Measurements from ENCODE around the gene MAEA.

The MAEA gene

GRCh38 chr4:1245481-1246051, 44.1 kb upstream of the MAEA start:
- Histone ChIP-seq H3K9me3 (ENCODE audit: control insufficient read depth, insufficient read depth, low read depth, low read length) (peaks cover 7% of the 10 kb centered on the region), H3K9ac (ENCODE audit: low read length) (no peak overlapping the region), H3K4me3 (ENCODE audit: low read depth, low read length) (no peak overlapping the region), H3K27me3 (ENCODE audit: control insufficient read depth, insufficient read depth, low read length) (no peaks in the 10 kb centered on the region), H3K36me3 (ENCODE audit: control insufficient read depth, insufficient read depth, low read length) (peaks cover 17% of the 10 kb centered on the region), H3K4me1 (ENCODE audit: control insufficient read depth, insufficient read depth, low read length) (peaks cover 15% of the 10 kb centered on the region), H3K27ac (ENCODE audit: low read depth, low read length) (no peak overlapping the region)

DNA sequence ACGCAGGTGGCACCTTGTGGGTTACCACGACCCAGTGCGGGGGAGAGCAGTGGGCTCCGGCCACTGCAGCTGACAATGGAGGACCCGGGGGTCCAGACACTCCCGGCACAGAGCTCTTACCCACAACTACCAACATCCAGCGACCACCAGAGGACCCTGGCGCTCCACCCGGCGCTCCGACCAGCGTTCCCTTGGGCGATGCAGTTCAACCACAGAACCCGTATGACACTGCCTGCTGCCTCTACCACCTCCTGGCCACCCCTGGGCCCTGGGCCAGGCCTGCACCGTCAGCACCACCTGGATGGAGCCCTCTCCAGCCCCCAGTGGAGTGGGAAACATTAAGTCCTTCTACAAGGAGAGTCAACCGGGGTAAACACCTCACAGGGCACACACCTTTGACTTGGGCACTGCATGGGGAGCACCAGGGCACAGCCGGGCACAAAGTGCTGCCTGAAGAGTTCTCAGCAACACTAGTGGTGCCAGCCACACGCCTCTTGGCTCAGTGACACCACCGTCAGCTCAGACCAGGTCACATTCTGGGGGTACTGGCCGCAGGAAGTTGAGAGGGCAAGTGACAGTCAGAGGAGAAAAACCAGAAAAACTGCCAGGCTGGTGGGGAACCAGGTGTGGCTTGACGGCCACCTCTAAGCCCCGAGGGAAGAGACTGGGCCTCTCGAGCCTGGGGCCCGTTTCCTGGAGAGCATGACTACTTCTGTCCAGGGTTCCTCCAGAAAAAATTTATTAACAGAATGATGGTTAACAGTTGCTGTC, 43.4 kb upstream of the MAEA start:
- Histone ChIP-seq H3K4me3 (ENCODE audit: low read depth, low read length) (peak overlapping the region; percentile 87; the same call in 1 of the 2 replicates), H3K4me1 (ENCODE audit: control insufficient read depth, insufficient read depth, low read length) (peaks cover 15% of the 10 kb centered on the region), H3K27ac (ENCODE audit: low read depth, low read length) (no peak overlapping the region), H3K36me3 (ENCODE audit: control insufficient read depth, insufficient read depth, low read length) (peaks cover 17% of the 10 kb centered on the region), H3K9ac (ENCODE audit: low read length) (no peak overlapping the region), H3K9me3 (ENCODE audit: control insufficient read depth, insufficient read depth, low read depth, low read length) (peaks cover 14% of the 10 kb centered on the region), H3K27me3 (ENCODE audit: control insufficient read depth, insufficient read depth, low read length) (no peaks in the 10 kb centered on the region)

DNA sequence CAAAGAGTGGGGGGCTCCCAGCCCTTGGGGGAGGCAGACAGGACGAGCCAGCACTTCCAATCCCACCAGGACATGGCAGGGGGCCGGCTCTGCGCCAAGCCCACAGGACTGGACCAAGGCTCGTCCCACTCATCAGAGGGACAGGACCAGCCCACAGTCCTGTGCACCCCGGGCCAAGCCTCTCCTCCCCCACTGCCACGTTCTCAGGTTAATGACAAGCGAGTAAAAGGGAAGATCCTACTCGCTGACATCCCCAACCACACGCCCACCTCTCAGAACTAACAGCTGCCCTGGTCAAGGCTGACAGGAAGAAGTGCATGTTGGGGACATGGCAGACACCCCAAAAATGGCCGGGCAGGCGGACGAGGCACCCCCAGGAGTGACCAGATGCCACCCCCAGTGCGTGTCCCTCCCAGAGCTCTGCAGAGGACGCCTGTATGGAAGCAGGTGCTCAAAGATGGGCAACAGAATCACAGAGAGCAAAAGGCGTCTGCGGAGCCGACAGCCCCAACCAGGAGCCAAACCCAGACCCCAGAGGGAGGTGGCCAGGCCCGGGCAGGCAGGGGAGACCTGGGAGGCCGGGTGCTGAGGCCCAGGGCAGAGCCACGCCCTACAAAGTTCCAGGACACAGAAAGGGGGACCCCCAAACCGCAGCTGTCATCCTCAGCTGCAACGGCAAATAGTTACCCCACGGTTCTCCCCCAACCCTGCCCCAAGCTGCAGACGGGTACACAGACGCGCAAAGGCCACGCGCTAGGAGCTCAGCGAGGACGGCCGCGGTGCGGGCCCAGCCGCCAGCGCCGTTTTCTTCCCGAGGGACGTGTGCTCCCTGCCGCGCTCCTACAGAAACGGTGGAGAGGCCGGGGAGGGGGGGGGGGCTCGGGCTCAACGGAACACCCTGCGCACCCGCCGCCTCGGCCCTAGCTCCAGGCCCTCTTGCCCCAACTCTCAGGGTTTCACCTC, 42.5 kb upstream of the MAEA start:
- Histone ChIP-seq H3K9me3 (ENCODE audit: control insufficient read depth, insufficient read depth, low read depth, low read length) (peaks cover 22% of the 10 kb centered on the region), H3K4me1 (ENCODE audit: control insufficient read depth, insufficient read depth, low read length) (peaks cover 15% of the 10 kb centered on the region), H3K4me3 (ENCODE audit: low read depth, low read length) (peak overlapping the region; percentile 87), H3K27me3 (ENCODE audit: control insufficient read depth, insufficient read depth, low read length) (no peaks in the 10 kb centered on the region), H3K27ac (ENCODE audit: low read depth, low read length) (peak overlapping the region; percentile 98), H3K9ac (ENCODE audit: low read length) (peak overlapping the region; percentile 95), H3K36me3 (ENCODE audit: control insufficient read depth, insufficient read depth, low read length) (peaks cover 16% of the 10 kb centered on the region)

DNA sequence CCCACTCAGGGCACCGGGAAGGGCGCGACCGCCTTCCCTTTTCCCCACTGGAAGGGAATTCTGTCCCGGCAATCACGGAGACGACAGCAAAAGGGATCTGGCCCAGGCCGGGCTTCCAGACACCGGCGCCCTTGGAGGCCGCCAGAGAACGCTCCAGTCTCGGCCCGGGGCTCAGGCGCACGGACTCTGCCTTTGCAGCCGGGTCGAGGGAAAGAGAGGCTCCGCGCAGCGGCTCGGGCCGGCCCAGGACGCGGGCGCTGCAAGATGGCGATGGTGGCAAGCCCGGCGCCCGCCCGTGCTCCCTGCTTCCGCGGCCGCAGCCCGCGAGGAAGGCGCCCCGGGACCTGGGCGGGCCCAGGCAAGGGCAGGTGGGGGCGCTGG, 41.8 kb upstream of the MAEA start:
- Histone ChIP-seq H3K36me3 (ENCODE audit: control insufficient read depth, insufficient read depth, low read length) (peaks cover 16% of the 10 kb centered on the region), H3K9me3 (ENCODE audit: control insufficient read depth, insufficient read depth, low read depth, low read length) (peaks cover 29% of the 10 kb centered on the region), H3K27ac (ENCODE audit: low read depth, low read length) (peak overlapping the region; percentile 98), H3K4me3 (ENCODE audit: low read depth, low read length) (peak overlapping the region; percentile 87), H3K9ac (ENCODE audit: low read length) (peak overlapping the region; percentile 95), H3K27me3 (ENCODE audit: control insufficient read depth, insufficient read depth, low read length) (no peaks in the 10 kb centered on the region), H3K4me1 (ENCODE audit: control insufficient read depth, insufficient read depth, low read length) (peaks cover 15% of the 10 kb centered on the region)

DNA sequence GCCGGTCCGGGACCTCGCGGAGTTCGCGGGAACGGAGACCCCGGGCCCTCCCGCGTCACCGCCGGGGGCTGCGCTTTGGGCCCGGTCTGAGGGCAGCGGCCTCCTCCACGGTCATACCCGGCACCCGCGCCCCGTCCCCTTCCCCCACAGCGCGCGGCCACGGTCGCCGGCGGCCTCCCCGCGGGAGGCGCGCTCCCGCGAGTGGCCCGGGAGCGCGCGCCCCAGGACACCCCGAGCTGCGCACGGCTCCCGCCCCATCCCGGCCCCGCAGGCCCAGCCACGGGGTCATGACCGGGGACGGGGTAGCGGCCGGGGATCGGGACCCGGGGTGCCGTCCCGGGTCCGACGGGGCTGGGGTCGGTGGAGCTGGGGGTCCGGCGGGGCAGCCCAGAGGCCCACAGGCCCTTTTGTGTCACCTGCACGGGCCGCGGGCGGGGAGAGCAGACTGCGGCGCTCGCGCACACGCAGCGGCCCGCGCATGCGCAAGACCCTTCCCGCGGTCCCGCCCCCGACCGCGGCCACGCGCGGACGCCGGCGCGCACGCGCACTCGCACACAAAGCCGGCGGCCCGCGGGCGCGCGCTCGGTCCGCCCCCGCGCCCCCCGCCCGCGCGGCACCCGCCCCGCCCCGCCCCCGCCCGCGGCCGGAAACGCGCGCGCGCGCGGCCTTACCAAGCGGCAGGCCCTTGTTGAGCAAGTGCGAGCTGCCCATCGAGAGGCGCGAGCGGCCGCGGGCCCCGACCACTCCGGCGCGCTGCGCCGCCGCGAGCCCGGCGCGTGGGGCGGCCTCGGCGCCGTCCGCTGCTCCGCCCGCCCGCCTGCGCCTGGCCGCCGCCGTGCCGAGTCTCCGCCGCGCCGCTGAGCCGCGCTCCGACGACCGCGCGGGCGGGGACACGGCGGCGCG, 41.2 kb upstream of the MAEA start, which contains the start of gene CTBP1:
CTBP1 (minus strand) TSS at position 886 of the 903 bp plus-strand sequence. CDS start 7,799 bp downstream, outside the sequence.
- H3K9ac ChIP-seq (ENCODE audit: low read length): peak within 1 kb of the TSS; percentile 95
- H3K27ac ChIP-seq (ENCODE audit: low read depth, low read length): peak within 1 kb of the TSS; percentile 98
- H3K4me1 ChIP-seq (ENCODE audit: control insufficient read depth, insufficient read depth, low read length): peaks cover 15% of the 10 kb centered on the region
- H3K4me3 ChIP-seq (ENCODE audit: low read depth, low read length): peak within 1 kb of the TSS; percentile 87
- peaks cover 19% of the 10 kb centered on the region for H3K36me3 ChIP-seq (ENCODE audit: control insufficient read depth, insufficient read depth, low read length)
- H3K27me3 ChIP-seq (ENCODE audit: control insufficient read depth, insufficient read depth, low read length): no peaks in the 10 kb centered on the region
- peaks cover 35% of the 10 kb centered on the region for H3K9me3 ChIP-seq (ENCODE audit: control insufficient read depth, insufficient read depth, low read depth, low read length)

GRCh38 chr4:1249148-1249730, 40.5 kb upstream of the MAEA start:
- Histone ChIP-seq H3K4me3 (ENCODE audit: low read depth, low read length) (peak overlapping the region; percentile 66), H3K36me3 (ENCODE audit: control insufficient read depth, insufficient read depth, low read length) (peaks cover 19% of the 10 kb centered on the region), H3K9ac (ENCODE audit: low read length) (peak overlapping the region; percentile 81), H3K27ac (ENCODE audit: low read depth, low read length) (peak overlapping the region; percentile 76; the same call in 1 of the 2 replicates), H3K9me3 (ENCODE audit: control insufficient read depth, insufficient read depth, low read depth, low read length) (peaks cover 42% of the 10 kb centered on the region), H3K27me3 (ENCODE audit: control insufficient read depth, insufficient read depth, low read length) (no peaks in the 10 kb centered on the region), H3K4me1 (ENCODE audit: control insufficient read depth, insufficient read depth, low read length) (peaks cover 15% of the 10 kb centered on the region)

GRCh38 chr4:1249731-1250526, 39.8 kb upstream of the MAEA start:
- peaks cover 49% of the 10 kb centered on the region for H3K9me3 ChIP-seq (ENCODE audit: control insufficient read depth, insufficient read depth, low read depth, low read length)
- peak overlapping the region; percentile 81 for H3K9ac ChIP-seq (ENCODE audit: low read length)
- peak overlapping the region; percentile 66 for H3K4me3 ChIP-seq (ENCODE audit: low read depth, low read length)
- no peaks in the 10 kb centered on the region for H3K27me3 ChIP-seq (ENCODE audit: control insufficient read depth, insufficient read depth, low read length)
- peaks cover 15% of the 10 kb centered on the region for H3K4me1 ChIP-seq (ENCODE audit: control insufficient read depth, insufficient read depth, low read length)
- H3K36me3 ChIP-seq (ENCODE audit: control insufficient read depth, insufficient read depth, low read length): peaks cover 19% of the 10 kb centered on the region
- peak overlapping the region; percentile 76; the same call in 1 of the 2 replicates for H3K27ac ChIP-seq (ENCODE audit: low read depth, low read length)

DNA sequence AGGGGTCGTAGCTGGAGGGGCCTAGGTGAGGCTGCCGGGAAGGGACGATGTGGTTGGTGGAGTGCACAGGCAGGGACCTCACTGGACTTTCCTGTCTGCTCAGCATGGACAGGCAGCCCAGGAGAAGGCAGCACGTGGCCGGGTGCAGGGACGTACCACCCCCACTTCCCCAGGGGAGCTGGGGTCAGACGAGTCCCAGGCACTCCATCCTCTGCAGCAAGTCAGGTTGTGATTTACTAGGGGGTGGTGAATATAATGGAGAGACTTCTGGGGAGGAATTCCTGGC, 39.2 kb upstream of the MAEA start:
- peak overlapping the region; percentile 66; the same call in 1 of the 2 replicates for H3K4me3 ChIP-seq (ENCODE audit: low read depth, low read length)
- H3K9ac ChIP-seq (ENCODE audit: low read length): no peak overlapping the region
- H3K4me1 ChIP-seq (ENCODE audit: control insufficient read depth, insufficient read depth, low read length): peaks cover 15% of the 10 kb centered on the region
- H3K27me3 ChIP-seq (ENCODE audit: control insufficient read depth, insufficient read depth, low read length): no peaks in the 10 kb centered on the region
- H3K36me3 ChIP-seq (ENCODE audit: control insufficient read depth, insufficient read depth, low read length): peaks cover 19% of the 10 kb centered on the region
- peaks cover 55% of the 10 kb centered on the region for H3K9me3 ChIP-seq (ENCODE audit: control insufficient read depth, insufficient read depth, low read depth, low read length)
- no peak overlapping the region for H3K27ac ChIP-seq (ENCODE audit: low read depth, low read length)

DNA sequence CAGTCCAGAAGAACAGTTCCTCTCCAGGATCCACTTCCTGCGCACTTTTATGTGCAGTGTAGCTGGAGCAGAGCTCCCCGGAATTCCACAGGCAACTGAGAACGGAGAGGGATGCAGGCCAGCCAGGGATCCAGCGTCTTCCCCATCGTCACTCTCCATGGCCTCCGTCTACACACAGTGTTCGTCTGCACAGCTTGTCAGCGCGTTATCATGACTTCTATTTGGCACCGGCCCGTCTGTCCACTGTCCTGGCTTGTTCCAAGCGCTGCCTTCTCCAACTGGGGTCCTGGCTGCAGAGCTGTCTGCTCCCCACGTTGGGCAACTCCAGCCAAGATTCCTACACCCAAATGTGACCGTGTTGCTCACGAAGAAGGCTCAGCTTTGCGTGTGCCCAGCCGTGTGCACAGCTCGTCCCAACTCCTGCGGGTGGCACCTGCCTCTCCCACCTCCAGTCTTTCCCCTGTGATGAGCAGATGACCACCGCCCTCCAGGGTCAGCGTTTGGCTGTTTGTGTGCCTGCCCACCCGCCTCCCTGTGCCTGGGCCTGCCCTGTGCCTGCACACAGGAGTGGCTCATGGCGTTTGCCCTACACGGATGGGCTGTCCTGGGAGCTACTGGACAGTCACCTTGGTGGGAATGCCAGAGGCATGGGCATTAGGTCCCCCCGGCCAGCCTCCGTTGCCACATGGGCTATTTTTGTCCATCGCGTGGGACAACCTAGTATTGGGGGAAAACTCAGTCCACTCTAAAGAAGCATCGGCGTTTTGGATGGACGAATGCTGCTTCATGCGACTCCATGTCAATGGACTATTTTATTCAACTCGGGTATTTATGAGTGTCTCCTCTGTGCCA, 38.5 kb upstream of the MAEA start:
- Histone ChIP-seq H3K27me3 (ENCODE audit: control insufficient read depth, insufficient read depth, low read length) (no peaks in the 10 kb centered on the region), H3K4me3 (ENCODE audit: low read depth, low read length) (no peak overlapping the region), H3K27ac (ENCODE audit: low read depth, low read length) (no peak overlapping the region), H3K9ac (ENCODE audit: low read length) (no peak overlapping the region), H3K4me1 (ENCODE audit: control insufficient read depth, insufficient read depth, low read length) (peaks cover 15% of the 10 kb centered on the region), H3K9me3 (ENCODE audit: control insufficient read depth, insufficient read depth, low read depth, low read length) (peaks cover 60% of the 10 kb centered on the region), H3K36me3 (ENCODE audit: control insufficient read depth, insufficient read depth, low read length) (peaks cover 19% of the 10 kb centered on the region)
